T-helper 1 cell (primary cell): Measurements from ENCODE around the gene PRDM12.
A peak's percentile ranks its signal among the peaks of the same experiment; 100 is the strongest.

ENCODE experiments used
- DNase-seq, 5 donors: peaks; one replicate each; pipeline ENCODE4 v3.0.0-alpha.2; 2012 to 2020

The PRDM12 gene

GRCh38 chr9:130692321-130692720 is 27.9 kb downstream of the PRDM12 start:
- no peak for DNase-seq

- no peak for DNase-seq
Measured at GRCh38 chr9:130693101-130693425, 28.7 kb downstream of the PRDM12 start.

GRCh38 chr9:130693426-130694191 is 29.2 kb downstream of the PRDM12 start, which contains the start of gene EXOSC2:
TSS of gene EXOSC2 (plus strand) at chr9:130693780. CDS start at chr9:130693792, 12 bp downstream.
- DNase-seq, result peak; percentile 96 to 98 (median 97)

- DNase-seq, result peak in 1 of 5 donors; percentile 27
Measured at GRCh38 chr9:130694205-130694604, 29.8 kb downstream of the PRDM12 start.

GRCh38 chr9:130696139-130696650 is 31.8 kb downstream of the PRDM12 start:
- DNase-seq, result no peak

GRCh38 chr9:130696996-130697395 is 32.6 kb downstream of the PRDM12 start:
- no peak for DNase-seq

- no peak for DNase-seq
Measured at GRCh38 chr9:130698514-130698913, 34.1 kb downstream of the PRDM12 start.

- DNase-seq, result no peak
Measured at GRCh38 chr9:130699047-130699446, 34.7 kb downstream of the PRDM12 start.

GRCh38 chr9:130701059-130702022 is 36.9 kb downstream of the PRDM12 start:
- peak; percentile 40 to 67 (median 56) for DNase-seq

GRCh38 chr9:130703501-130703900 is 39.1 kb downstream of the PRDM12 start:
- DNase-seq, result no peak

- peak; percentile 50 to 75 (median 63) for DNase-seq
Measured at GRCh38 chr9:130707225-130707976, 43.0 kb downstream of the PRDM12 start.

- no peak for DNase-seq
Measured at GRCh38 chr9:130710822-130711352, 46.5 kb downstream of the PRDM12 start.

GRCh38 chr9:130711469-130711868 is 47.1 kb downstream of the PRDM12 start:
- no peak for DNase-seq

GRCh38 chr9:130712564-130713285 is 48.3 kb downstream of the PRDM12 start:
- DNase-seq, result peak; percentile 87 to 97 (median 92)

GRCh38 chr9:130713286-130713960 is 49.0 kb downstream of the PRDM12 start:
- no peak for DNase-seq

GRCh38 chr9:130714586-130715110 is 50.3 kb downstream of the PRDM12 start:
- no peak for DNase-seq

- no peak for DNase-seq
Measured at GRCh38 chr9:130715270-130715669, 50.9 kb downstream of the PRDM12 start.

GRCh38 chr9:130718562-130718961 is 54.2 kb downstream of the PRDM12 start:
- DNase-seq, result no peak

- DNase-seq, result no peak
Measured at GRCh38 chr9:130720762-130721161, 56.4 kb downstream of the PRDM12 start.

- no peak for DNase-seq
Measured at GRCh38 chr9:130728721-130729120, 64.3 kb downstream of the PRDM12 start.

- no peak for DNase-seq
Measured at GRCh38 chr9:130729145-130729544, 64.8 kb downstream of the PRDM12 start.
